Esophagus squamous epithelium (tissue), 4 donors: ENCODE measurements around the gene GALNS.

ENCODE experiments used
- CTCF ChIP-seq, 6 experiments: fragments of 450-650 bp in 4 of 6; fragments of 200-600 bp in 2 of 6; sonication (generic) in 2 of 6; IDR thresholded peaks; one replicate each; pipeline ENCODE4 v1.5.1; 2016 to 2019; ENCODE audit warnings: antibody characterized with exemption in 6 of 6, mild to moderate bottlenecking in 4 of 6, moderate library complexity in 4 of 6
- POLR2A ChIP-seq, 4 donors: fragments of 450-650 bp; IDR thresholded peaks; one replicate each; pipeline ENCODE4 v1.6.1; 2017; ENCODE audit warnings: antibody characterized with exemption in 4 of 4, mild to moderate bottlenecking in 4 of 4, moderate library complexity in 3 of 4

GRCh38 chr16:88837806-88838205 lies 18.9 kb downstream of the GALNS start:
- TF ChIP-seq POLR2A (IDR thresholded peaks at IDR 0.05) (no peak), CTCF (IDR thresholded peaks at IDR 0.05) (no peak)
